AG08396 (cell line): ENCODE data around the gene ANGPT4.

Source experiments
- DNase-seq: peaks from one replicate; pipeline ENCODE4 v3.0.0; 2012; ENCODE audit warnings: low spot score, mixed read lengths

The ANGPT4 gene, protein sequence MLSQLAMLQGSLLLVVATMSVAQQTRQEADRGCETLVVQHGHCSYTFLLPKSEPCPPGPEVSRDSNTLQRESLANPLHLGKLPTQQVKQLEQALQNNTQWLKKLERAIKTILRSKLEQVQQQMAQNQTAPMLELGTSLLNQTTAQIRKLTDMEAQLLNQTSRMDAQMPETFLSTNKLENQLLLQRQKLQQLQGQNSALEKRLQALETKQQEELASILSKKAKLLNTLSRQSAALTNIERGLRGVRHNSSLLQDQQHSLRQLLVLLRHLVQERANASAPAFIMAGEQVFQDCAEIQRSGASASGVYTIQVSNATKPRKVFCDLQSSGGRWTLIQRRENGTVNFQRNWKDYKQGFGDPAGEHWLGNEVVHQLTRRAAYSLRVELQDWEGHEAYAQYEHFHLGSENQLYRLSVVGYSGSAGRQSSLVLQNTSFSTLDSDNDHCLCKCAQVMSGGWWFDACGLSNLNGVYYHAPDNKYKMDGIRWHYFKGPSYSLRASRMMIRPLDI

DNA sequence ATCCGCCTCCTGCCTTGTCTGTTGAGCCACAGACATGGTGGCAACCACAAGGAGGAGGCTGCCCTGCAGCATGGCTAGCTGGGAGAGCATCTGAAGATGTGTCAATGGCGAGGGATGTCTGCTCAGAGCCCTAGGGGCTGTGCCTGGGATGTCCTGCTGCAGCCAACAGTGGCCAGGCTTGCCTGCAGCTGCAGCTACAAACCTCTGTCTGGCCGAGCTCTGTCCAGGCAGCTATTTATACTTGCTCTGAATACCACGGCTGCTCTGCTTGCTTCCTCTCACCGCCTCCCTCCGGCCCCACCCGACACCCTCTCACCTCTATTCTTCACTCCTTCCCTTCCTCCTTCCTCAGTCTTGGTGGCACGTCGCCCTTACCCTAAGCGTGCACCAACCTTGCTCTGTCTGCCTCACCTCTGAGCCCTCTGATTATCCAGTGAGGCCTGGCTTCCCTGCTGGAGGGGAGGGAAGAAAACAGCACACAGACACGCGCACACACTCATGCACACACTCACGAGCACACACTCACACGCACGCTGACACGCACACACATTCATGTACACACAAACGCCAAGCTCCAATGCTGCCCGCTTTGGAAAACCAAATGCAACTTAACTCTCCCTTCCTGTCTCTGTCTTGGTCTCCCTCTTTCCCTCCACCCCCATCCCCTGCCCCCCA, at the start of gene ANGPT4:
TSS of gene ANGPT4 (minus strand) at position 210 of the 675 bp plus-strand sequence. CDS start at position 90, 120 bp downstream.
- DNase-seq: peak; percentile 31

DNA sequence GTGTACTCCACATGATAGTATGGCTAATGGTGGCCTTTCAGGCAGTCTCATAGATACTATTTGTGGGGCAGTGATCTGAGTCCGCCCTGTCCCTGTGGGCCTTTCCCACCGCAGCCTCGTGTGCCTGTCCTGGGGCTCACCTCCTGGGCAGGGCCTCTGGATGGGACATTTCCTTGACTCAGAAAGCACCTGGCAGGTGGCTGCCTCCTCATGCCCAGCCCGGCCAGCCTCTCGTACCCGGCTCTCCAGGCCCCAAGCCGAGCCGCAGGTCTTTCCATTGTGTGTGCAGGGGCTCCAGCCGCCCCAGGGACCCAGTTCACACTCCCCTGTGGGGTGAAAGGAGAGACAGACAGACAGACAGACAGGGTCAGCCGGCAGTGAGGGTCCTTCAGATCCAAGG, 47.7 kb upstream of the ANGPT4 start:
- no peak for DNase-seq

DNA sequence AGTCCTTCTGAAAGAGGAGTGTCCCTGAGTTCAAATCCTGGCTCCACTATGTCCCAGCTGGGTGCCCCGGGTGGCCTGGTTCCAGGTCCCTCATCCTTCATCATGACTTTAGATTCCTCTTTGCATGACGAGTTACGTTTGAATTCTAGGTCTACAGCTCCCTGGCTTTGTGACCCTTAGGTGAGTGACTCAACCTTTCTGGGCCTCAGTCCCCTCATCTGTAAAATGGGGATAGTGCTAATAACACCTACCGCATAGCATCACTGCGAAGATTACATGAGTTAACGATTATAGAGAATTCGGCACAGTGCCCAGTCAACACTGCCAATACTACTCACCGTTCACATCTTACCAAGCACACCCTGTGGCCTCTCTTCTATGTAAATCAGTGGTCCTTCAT, 46.5 kb upstream of the ANGPT4 start:
- DNase-seq: no peak

DNA sequence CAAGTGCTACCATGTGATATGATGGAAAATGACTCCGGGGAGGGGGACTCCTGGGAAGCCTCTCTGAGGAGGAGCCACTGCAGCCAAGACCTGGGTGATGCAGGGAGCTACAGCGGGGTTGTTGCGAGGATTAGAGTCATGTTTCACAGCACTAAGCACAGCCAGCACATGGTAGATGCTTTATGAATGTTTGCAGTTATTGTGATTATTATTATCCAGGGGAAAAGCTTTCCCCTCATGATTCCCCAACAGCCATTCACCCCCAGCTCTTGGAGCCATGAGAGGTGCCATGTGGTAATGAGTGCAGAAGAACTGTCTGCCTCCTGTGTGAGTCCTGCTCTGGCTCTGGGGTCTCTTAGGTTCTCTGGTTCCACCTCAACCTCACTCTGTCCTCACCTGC, 46.1 kb upstream of the ANGPT4 start:
- no peak for DNase-seq

DNA sequence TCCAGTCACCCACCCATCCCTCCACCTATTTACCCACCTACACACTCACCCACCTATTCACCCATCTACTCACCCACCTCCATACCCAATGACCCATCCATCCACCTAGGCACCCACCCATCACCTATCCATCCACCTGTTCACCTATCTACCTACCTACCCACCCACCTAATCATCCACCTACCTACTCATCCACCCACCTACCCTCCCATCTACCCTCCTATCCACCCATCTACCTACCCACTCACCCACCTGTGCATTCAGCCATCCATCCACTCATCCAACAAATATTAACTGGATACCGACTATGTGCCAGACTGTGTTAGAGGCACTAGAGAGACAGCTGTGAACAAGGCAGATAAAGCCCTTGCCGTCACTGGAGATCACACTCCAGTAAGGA, 45.6 kb upstream of the ANGPT4 start:
- no peak for DNase-seq

DNA sequence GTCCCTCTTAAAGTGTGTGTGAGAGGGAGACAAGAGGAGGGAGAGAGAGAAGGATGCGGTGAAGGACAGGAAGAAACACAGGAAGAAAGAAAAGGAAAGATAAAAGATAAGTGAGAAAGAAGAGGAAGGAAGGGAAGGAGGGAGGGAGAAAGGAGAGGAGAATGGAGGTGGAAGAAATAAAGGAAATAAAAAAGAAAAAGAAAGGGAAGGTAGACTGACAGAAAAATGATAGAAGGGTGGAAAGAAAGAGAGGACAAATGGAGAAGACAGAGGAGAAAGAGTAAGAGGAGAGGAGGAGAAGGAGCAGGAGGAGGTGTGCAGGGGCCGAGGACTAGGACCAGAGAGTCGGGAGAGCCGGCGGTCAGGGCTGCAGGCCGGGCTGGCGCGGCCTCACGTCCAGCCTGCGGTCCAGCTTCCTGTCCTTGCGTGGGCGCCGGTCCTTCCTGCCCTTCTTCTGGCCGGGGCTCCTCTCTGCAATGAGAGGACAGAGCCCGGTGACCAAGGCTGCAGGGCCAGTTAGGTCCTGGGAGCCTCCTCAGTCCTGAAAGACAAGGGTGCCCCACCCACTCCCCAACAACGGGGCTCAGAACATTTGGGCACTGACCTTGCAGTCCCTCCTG, 44.0 kb upstream of the ANGPT4 start:
- no peak for DNase-seq

DNA sequence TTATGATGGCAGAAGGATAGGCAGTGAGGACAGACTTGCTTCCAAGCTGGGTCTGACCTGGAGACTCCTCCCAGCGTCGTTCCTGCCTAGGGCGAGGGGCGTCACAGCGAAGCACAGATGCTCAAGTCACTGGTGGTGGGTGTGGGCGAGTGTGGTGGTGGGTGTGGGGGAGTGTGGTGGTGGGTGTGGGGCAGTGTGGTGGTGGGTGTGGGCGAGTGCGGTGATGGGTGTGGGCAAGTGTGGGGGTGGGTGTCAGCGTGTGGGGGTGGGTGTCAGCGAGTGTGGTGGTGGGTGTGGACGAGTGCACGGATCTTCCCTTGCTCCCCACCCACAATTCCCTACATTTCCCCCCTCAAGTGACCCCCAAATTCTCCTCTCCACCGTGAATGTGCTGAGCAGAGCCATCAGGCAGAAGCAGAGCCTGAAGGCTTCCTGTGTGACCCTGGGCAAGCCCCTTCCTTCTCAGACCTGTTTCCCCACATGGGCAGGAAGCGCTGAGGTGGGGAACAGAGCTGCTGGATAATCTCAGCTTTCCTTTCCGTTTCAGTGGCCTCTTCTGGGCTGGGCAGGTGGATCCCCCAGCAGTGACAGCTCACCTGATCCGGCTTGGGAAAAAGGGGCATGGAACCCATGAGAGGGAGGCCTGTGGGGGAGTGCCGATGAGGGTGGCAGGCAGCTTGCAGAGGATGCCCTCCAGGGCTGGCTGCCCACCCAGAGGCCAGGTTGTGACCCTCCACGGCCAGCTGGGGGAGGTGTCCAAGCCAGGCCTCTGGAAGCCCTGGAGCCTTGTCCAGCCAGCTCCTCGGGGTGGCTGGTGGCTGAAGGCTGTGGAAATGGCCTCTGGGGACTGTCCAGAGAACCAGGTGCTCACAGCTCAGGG, 43.0 kb upstream of the ANGPT4 start:
- DNase-seq: no peak

DNA sequence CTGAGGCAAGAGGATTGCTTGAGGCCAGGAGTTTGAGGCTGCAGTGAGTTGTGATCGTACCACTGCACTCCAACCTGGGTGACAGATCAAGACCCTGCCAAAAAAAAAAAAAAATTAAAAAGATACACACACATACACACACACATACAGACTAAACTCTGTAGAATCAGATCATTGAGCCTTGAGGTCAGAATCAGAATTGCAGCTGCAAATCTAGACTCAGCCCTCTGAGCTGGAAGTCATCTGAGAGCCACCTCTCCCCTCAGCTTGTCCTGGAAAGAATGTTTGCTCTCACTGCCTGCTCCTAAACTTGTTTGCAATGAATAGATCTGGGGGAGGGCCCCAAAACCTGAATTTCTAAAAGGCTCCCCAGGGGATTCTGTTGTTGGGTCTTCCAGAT, 41.4 kb upstream of the ANGPT4 start:
- DNase-seq: peak; percentile 47

DNA sequence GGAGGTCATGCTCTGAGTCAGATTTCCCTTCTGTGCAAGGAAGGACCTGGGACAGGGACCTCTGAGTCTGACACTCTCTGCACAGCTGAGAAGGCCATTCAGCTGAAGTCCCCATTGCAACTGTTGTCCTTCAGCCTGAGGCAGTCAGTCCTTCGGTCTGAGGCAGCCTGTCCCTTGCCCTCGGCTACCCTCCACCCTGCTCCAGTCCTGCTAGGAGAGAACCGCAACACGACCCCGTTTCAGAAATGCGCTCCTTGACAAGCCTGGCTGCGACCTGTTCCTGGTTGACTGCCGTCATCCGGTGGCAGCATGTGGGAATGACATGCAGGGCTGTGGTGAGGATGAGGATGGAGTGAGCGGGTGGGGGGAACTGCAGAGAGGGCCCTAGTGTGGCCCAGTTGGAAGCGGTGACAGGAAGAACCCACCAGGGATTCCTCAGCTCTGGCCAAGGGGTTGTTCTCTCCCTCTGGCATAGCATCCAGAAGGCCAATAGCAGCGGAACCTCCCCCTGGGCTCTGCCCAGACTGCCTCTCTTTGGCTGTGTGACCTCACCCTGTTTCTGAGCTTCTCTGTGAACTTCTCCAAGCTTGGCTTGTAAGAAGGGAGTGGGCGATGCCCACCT, 40.3 kb upstream of the ANGPT4 start:
- peak; percentile 84 for DNase-seq

DNA sequence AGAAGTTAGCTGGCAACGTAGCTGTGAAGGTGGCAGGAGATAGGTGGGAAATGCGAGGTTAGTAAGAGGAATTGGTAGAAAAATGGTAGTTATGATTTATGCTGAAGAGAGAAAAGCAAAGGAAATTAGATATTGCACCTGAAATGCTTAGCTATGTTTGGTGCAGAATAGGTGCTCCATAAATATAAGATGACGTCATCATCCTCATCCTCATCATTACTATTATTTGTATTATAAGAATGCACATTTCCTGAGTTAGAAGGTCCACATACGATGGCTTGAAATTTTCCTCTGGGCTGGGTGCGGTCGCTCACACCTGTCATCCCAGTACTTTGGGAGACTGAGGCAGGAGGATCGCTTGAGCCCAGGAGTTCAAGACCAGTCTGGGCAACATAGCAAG, 39.5 kb upstream of the ANGPT4 start:
- DNase-seq: no peak

DNA sequence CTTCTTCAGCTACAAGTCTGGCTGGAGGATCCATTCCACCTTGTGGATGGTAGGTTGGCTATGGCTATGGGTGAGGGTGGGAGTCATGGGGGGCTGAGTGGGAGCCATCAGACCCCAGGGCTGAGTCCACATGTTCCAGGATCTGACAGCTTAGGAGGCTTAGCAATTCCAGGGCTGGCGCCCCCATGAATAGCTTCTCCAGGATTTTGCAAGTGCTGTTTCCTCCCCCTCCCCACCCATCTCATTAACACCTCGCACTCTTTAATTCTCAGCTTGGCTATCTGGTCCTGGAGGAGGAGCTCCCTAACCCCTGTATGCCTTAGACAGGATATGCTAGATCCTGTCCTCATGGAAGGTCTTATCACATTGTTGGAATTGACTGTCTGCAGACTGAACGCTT, 39.0 kb upstream of the ANGPT4 start:
- no peak for DNase-seq

DNA sequence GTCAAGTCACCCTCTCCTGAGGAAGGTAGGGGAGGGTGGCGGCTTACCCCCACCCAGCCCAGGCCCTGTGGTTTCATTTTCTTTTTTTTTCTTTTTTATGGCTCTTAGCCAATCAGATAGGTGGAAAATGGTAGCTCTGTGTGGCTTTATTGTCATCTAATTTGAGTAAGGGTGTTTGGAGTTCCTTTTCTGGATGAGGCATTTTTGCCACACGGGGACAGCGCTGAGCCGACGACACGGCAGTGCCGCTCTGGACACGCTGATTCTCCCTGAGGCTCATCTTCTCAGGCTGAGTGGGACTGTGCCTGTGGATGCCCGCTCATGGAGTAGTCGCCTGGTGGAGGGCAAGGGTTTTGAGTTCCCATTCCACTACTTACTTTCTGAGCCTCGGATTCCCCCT, 37.6 kb upstream of the ANGPT4 start:
- DNase-seq: no peak

DNA sequence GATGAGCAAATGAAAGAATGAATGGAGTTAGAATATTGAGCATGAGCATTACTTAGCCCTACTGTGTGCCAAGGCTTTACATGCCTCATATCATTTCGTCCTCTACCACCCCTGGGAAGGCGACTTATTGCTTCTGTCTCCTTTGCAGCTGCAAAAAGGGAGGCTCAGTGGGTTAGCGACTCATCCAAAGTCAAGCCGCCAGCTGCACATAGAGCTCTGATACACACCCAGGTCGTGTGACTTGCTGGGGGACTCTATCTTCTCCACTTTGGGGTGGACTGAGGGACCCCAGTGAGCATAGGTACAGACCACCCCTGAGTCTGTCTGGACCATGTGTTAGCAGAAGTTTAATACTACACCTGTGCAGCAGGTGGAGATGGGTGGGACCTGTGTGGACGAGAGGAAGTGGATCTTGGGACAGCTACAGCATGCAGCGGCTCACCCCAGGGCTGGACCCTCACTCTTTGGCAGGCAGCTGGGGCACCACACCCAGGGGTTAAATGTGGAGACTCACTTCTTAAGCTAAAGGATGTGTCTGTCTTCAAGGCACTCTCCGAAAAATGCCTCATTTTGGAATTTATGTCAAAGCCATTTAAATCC, 36.2 kb upstream of the ANGPT4 start:
- DNase-seq: no peak

DNA sequence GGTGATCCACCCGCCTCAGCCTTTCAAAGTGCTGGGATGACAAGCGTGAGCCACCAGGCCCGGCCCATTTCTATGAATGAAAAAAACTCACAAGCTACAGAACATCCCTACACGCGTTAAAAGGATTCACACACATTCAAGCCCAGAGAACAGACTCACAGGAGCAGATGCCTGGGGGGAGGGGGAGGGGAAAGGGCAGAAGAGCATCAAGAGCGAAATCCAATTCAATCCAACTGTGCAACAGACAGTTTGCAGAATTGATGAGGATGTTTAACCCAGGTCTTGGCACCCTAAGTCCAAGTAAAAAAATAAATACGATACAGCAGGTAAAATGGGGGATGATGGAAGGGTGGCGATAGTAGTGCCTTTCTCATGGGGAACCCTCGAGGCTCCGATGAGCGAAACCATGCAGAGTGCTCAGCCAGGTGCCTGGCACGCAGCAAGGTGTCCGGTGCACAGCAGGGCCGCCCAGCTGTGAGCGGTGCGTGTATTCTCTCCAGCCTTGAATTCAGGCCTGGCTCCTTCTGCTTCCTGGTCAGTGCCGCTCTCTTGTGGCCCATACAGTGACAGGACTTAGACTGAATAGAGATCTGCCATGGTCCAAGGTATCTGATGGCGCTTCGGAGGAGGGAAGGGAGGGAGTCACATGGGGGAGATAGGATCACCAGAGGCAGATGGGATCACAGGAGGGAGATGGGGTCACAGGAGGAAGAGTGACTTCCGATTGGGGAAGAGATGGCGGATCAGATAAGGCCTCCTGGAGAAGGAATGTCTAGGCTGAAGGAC, 35.4 kb upstream of the ANGPT4 start:
- no peak for DNase-seq

DNA sequence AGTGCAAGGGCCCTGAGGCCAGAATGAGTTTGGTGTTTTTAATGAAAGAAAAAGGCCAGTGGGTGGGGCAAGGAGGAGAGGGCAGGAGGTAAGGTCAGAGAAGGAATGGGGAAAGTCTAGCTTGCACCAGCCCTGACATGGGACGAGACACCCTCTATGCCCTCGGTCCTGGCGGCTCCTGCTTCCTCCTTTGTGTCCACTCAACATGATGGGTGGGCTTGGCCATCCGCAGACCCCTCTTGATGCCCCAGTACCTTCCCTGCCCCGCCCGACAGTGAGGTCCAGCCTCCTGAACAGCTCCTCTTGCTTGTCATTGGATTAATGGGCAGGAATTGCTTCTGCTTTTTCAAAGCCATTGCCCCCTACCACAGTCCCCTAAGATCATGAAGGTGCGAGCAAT, 33.6 kb upstream of the ANGPT4 start:
- DNase-seq: no peak

DNA sequence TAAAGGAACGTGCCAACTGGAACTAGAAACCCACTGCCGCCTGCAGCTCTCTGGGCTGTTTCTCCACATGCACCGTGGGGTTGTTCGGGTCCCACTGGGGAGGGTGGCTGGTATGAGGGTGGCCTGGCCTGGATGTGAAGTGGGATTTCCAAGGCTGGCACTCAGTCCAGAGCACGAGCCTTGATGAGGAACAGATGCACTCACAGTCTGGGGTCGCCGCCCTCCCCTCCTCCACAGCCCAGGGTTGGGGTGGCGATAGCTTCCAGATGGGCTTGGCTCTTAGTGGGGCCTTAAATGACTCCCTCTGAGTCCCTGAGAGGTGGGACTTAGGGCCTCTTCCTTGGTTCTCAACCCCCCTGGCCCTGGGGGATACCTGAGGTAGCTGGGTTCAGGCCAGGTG, 30.7 kb upstream of the ANGPT4 start:
- DNase-seq: no peak

DNA sequence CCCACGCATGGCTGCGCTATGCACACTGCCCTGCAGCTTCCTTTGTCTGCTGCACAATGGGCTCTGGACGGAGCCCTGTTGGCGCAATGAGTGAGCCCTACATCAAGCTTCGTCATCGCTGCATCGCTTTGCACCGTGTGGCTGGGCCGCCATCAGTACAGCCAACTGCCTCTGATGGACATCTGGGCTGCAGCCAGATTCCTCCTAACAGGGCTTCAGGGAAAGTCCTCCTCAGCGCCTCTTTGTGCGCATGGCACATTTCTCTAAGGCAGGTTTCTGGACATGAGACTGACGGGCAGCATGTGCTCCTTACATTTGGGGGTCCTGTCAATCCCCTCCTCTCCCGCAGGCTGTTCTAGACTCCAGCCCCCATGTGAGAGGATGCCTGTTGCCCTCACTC, 29.7 kb upstream of the ANGPT4 start:
- no peak for DNase-seq

DNA sequence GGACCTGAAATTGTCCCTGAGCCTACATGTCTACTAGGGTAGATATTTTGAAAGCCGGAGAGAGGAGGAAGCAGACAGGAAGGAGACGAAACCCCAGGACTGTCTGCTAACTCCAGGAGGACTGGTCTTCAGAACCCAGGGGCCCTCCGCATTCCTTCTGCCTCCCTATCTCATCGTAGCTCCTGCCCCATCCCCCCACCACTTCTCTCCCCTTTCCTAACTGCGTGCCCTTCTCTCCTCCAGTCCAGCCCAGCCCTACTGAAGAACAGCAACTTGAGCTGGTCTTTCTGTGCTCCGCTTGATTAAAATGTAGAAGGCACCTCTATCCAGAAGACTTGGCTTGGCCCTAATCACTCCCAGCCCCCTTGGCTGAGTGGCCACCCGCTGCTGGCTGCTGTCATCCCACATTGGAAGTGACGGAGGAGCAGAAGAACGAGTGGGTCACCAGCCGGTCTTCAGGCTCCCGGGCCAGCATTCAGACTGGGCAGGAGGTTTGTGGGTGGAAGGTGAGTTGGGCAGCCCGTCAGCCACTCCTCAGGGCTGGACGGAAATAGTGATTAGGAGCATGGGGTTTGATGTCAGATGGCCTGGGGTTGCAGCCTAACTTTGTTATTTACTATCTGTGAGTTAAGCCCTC, 28.8 kb upstream of the ANGPT4 start:
- no peak for DNase-seq

DNA sequence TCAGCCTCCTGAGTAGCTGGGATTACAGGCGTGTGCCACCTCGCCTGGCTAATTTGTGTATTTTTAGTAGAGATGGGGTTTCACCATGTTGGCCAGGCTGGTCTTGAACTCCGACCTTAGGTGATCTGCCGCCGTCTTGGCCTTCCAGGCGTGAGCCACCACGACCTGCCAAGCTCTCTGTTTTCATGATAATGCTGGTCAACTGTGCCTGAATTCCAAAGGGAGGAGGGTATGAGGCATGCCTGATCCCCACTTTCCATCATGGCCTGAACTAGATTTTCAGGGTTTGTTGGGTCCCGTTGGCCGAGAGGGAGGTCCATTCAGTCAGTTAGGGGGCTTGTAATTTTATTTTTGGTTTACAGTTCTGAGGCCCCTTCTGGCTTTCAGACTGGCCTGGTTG, 28.0 kb upstream of the ANGPT4 start:
- no peak for DNase-seq

DNA sequence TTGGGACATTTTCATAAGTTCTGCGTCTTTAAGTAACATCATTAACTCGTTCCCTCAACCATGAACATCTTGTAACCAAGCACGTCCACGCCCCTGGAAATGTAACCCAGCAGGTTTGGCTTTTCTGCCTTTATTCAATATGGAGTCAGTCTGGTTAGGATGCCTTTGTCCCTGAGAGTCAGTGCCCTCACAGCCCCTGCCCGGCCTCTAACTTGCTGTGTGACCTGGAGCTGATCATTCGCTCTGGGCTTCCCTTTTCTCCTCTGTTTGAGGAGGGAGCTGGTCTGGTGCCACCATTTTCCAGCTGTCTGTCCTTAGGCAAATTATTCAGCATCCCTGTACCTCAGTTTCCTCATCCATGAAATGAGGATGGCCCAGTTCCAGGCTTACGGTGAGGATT, 26.5 kb upstream of the ANGPT4 start:
- DNase-seq: no peak
